Astrocyte of the spinal cord (primary cell): ENCODE data around the gene CHP1.
"Not testable (repeated sequence)": the region's sequence is repeated elsewhere in the genome, so short reads cannot be mapped to it uniquely, and the experiment has no call there.

Experiments
- DNase-seq: peaks from one replicate; pipeline ENCODE4 v3.0.0; 2011; ENCODE audit warnings: low read depth, low spot score
- H3K4me3 ChIP-seq: 2 replicates; pipeline ENCODE4 v1.5.1; 2011; ENCODE audit warnings: low read depth, mild to moderate bottlenecking, low read length, moderate library complexity
- CTCF ChIP-seq: IDR thresholded peaks from 2 replicates; pipeline ENCODE4 v1.5.1; 2012; ENCODE audit warnings: low read depth, mild to moderate bottlenecking, low read length, inconsistent platforms
- in situ Hi-C: cut with HindIII; loops from 2 replicates; pipeline ENCODE4 v1.10.0; 2017; ENCODE audit warnings: low sequenced_read_pairs

CHP1 gene

GRCh38 chr15:41291065-41291631 is 60.1 kb downstream of the CHP1 start:
- H3K4me3 ChIP-seq, result no peak overlapping the region
- TF ChIP-seq CTCF, result no peak
- DNase-seq, result no peak
- in situ Hi-C loops, result no loop called here

- DNase-seq, result no peak
- no peak for TF ChIP-seq CTCF
- in situ Hi-C loops, result no loop called here
- no peak overlapping the region for H3K4me3 ChIP-seq
Measured at GRCh38 chr15:41292521-41292920, 61.5 kb downstream of the CHP1 start.

- in situ Hi-C loops, H3K4me3 ChIP-seq, DNase-seq: not testable (repeated sequence)
Measured at GRCh38 chr15:41301139-41301538, 70.1 kb downstream of the CHP1 start.

- in situ Hi-C loops, result no loop called here
- H3K4me3 ChIP-seq, result no peak overlapping the region
- DNase-seq, result no peak
- no peak for TF ChIP-seq CTCF
Measured at GRCh38 chr15:41301587-41301986, 70.5 kb downstream of the CHP1 start.

GRCh38 chr15:41304149-41304770 is 73.2 kb downstream of the CHP1 start:
- in situ Hi-C loops, result no loop called here
- no peak for DNase-seq

GRCh38 chr15:41307679-41308078 is 76.6 kb downstream of the CHP1 start:
- in situ Hi-C loops, result no loop called here
- no peak for DNase-seq
- H3K4me3 ChIP-seq, result no peak overlapping the region
- no peak for TF ChIP-seq CTCF

More at GRCh38 chr15:41304149-41304770, 73.2 kb downstream of the CHP1 start:
- no peak overlapping the region for H3K4me3 ChIP-seq
- TF ChIP-seq CTCF, result no peak

- H3K4me3 ChIP-seq, result no peak overlapping the region
- in situ Hi-C loops, result no loop called here
- TF ChIP-seq CTCF, result no peak
- DNase-seq, result no peak
Measured at GRCh38 chr15:41309226-41309905, 78.3 kb downstream of the CHP1 start.

GRCh38 chr15:41320805-41321330 is 89.8 kb downstream of the CHP1 start:
- H3K4me3 ChIP-seq, in situ Hi-C loops: not testable (repeated sequence)

More at GRCh38 chr15:41320805-41321330, 89.8 kb downstream of the CHP1 start:
- not testable (repeated sequence) for DNase-seq
